ENCODE results near the gene PPM1J.

GRCh38 chr1:112678605-112679004 lies 36.5 kb downstream of the PPM1J start:
- TF ChIP-seq CTCF (IDR thresholded peaks at IDR 0.05) = no peak
- no peak for TF ChIP-seq EZH2 (IDR thresholded peaks at IDR 0.05)
- no peak for TF ChIP-seq EZH2phosphoT487 (IDR thresholded peaks at IDR 0.05)
